T-helper 2 cell treated with Interferon-gamma antibody and Interleukin-4, amounts not matched to agents 100 ng/mL and 5 ng/mL, for 36 hours (primary cell): Measurements from ENCODE around the gene JPH4. TPM values are rescaled to one million over a fixed set of nuclear protein-coding genes. Genes with fewer than 3 reads are reported as not detected.
"Not testable (repeated sequence)": the region's sequence is repeated elsewhere in the genome, so short reads cannot be mapped to it uniquely, and the experiment has no call there.

Source experiments
- intact Hi-C: fragments of 100-400 bp; cut with micrococcal nuclease; formaldehyde crosslinking; loops from one replicate; pipeline ENCODE4 v1.15.1; 2023
- total RNA-seq: library from RNA; stranded (reverse); gene quantifications from 2 replicates; pipeline ENCODE4 v1.2.3, GENCODE V29; 2022

Gene JPH4
- total RNA-seq, 1 donor from 2014 or later, result not detected

DNA sequence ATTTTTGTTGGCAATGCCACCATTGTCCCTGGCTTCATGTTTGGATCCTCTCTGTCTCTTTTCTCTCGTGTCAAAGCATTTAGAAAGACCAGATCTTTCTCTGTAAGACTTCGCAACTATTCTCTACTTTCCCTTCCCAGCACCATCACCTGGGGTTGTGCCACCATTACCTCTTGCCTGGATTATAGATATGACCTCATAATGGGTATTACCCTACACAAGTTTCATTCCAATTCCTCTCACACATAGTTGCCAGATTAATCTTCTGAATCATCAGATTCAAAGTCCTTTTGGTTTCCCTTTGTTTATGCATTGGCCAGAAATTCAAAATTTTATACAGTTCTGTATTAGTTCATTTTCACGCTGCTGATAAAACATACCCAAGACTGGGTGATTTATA lies 30.4 kb upstream of the JPH4 start:
- intact Hi-C loops, result no loop called here

DNA sequence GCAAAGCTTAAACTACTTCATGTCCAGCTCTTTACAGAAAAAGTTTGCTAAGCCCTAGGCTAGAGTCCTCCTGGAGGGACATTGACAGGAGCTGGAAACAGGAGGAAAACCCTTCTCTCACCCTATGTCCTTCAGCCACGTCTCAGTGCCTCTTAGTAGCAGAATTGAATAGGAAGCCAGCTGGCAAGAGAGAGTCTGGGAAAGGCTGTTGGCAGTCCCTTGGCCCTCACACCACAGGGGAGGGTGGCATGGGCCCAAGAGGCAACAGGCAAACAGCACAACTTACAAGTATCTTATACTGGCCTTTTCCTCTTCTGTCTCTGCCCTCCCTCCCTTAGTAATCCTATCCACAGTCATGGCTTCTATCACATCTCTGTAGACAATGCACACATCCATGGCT lies 29.9 kb upstream of the JPH4 start:
- intact Hi-C loops, result no loop called here

DNA sequence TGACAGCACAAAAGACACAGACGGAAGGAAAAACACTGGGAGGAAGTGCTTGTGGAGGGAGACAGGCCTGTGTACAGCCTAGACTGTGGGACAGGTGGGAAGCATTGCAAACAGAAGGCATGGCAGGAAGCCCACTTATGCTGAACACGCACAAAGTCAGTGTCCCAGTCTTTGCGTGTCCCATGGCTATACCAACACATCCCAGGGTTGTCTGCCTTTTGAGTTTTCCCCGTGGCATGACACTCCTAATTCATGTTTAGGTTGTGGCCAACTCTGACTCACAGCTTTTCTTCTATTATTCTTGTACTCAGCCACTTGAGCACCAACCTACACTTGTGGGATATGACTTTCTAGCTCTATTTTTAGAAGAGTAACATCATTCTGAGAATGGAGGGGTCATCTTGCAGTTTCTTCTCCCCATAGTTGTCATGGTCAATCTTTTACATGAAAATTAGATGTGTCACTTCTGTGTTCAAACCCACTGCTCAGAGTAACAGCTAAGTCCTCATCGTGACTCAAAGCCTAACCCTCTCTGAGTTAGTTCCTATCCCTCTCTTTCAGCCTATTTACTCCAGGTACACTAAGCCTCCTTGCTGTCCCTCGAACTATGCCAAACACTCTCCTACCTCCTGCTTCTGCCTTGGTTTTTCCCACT lies 27.5 kb upstream of the JPH4 start:
- intact Hi-C loops, result no loop called here

DNA sequence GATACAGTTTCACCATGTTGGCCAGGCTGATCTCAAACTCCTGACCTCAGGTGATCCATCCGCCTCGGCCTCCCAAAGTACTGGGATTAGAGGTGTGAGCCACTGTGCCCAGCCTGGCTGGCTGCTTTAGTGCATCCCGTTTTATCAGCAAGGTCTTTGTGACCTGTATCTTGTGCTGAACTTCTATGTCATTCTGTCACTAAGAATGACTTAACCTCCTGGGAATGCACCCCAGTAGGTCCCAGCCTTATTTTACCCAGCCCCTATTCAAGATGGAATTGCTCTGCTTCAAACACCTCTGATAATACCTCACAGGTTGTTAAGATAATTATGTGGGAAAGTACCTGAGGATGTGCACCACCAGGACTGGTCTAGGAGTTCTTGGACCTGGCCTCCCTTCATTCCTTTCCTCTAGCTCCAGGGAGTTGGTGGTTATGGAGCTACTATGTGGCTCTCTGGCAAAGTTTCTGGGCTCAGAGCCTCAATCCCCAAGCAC lies 26.1 kb upstream of the JPH4 start:
- intact Hi-C loops, result no loop called here

DNA sequence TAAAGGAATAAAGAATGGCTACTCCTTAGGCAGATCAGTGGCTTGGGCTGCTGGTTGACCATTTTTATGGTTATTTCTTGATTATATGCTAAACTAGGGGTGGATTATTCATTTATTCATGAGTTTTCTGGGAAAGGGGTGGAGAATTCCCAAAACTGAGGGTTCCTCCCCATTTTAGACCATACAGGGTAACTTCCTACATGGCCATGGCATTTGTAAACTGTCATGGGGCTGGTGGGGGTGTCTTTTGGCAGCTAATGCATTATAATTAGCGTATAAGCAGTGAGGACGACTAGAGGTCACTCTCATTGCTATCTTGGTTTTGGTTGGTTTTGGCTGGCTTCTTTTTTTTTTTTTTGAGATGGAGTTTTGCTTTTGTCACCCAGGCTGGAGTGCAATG lies 25.6 kb upstream of the JPH4 start:
- intact Hi-C loops, result no loop called here

DNA sequence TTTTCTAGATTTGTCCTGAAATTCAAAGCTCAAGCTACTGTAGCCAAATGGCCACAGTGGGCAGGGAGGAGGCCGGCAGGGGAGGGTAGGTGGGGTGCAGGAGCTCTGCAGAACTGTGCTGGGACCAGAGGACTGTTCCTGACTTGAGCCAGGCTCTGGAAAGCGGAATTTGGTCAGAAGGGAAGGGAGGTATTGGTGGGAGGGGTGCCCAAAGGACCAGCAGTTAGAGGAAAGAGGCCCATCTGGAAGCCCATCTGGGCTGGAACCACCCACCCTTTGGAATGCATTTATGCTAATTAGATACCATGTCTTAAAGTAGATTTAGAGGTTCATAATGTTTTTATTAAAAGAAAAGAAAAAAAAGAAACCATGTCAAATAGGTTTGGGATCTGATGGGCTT lies 24.5 kb upstream of the JPH4 start:
- intact Hi-C loops, result no loop called here

DNA sequence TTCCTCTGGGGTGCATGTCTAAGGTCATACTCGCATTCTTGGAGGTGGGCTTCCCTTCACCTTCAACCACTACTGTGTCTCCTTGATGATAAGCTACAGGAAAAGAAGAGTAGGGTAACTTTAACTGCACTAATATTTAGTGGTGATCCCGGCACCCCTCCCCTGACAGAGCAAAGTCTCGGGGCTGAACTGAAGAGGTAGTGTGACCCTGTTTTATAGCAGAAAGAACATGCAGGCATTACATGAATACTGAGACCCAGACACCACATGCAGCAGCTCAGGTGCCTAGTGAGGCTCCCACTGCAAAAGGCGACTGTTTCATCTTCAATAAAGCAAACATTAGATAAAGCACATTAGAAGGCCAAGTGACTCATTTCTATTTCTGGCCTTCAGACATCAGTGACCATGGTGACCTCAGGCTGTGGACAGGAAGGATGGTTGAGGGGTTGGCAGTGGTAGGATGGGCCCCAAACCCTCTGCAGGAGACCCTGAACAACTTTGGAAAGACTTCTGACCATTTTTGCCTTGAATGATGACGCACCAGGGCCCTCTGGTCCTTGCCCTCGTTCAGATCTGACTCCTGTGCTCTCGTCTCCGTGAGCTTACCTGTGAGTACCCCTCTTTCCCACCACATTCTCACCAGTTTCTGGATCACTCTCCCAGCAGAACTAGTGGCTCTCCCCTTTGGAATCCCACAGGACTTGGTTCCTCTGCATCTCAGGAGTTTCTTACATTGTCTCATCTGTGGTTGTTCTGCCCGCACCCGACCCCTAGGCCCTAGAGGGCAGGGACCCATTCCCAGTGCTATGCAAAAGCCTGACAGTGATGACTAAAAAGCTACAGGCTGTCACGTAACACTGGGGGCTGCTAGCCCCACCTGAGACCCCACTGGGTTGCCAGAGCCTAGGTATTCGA lies 23.8 kb upstream of the JPH4 start:
- intact Hi-C loops, result no loop called here

DNA sequence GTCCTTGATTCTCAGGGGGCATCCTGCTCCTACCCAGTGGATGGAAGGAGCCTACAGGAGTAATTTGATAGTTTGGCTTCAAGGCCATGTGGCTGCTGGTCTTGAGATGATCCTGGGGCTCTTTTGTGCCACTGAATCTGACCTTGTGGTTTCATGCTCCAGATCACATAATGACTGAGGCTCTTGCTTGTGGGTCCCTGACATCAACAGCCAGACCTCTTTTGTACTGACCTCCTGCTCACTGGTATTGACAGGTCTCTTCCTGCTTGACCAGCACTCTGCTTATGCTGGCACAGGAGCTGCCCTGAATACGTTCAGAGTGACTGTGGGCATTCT lies 23.2 kb upstream of the JPH4 start:
- intact Hi-C loops, result no loop called here

DNA sequence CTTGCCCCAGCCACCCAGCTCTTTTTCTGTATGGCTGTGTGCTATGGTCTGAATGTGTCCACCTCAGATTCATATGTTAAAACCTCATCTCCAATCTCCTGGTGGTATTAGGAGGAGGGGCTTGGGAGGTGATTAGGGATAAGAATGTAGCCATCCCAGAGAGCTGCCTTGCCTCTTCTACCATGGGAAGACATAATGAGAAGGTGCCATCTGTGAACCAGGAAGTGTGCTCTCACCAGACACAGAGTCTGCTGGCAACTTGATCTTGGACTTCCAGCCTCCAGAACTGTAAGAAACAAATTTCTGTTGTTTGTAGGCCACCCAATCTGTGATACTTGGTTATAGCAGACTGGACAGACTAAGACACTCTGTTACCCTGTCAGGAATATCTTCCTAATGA lies 22.8 kb upstream of the JPH4 start:
- intact Hi-C loops, result no loop called here

DNA sequence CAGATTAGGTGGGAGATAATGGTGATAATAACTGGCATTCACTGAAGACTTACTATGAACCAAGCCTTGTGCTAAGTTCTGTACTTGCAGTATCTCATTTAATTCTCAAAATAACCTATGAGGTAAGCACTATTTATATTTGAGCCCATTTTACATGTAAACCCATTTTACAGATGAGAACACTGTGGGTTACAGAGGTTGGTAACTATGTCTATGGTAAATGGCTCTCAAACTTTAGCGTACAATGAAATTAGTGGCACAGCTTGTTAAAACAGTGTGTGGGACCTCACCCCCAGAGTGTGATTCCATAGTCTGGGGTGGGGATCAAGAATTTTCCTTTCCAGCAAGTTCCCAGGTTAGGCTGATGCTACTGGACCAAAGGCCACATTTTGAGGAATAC lies 22.2 kb upstream of the JPH4 start:
- intact Hi-C loops, result no loop called here

DNA sequence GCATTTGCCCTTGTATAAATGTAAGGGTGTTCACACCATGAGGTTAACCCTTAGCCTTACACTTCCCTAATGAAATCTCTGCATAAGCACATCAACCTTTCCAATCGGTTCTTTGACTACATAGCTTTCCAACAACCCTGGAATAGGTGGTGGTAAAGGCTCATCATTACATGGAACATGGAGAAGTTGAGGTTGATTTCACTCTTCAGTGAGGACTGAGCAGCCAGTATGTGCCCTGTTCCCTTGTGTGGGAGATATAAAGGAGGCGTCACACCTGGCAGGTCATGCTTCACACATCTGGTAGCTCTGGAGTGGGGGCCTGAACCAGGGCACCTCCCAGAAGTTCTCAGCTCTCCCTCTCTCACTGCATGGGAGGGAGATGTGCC lies 21.7 kb upstream of the JPH4 start:
- intact Hi-C loops, result no loop called here

DNA sequence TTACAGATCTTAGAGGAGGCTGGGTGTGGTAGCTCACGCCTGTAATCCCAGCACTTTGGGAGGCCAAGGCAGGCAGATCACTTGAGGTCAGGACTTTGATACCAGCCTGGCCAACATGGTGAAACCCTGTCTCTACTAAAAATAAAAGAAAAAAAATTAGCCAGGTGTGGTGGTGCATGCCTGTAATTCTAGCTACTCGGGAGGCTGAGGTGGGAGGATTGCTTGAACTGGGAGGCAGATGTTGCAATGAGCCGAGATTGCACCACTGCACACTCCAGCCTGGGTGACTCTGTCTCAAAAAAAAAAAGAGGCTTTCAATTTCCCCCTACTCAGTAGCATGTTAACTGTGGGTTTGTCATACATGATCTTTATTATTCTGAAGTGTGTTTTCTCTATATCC lies 15.6 kb upstream of the JPH4 start:
- intact Hi-C loops, result not testable (repeated sequence)

DNA sequence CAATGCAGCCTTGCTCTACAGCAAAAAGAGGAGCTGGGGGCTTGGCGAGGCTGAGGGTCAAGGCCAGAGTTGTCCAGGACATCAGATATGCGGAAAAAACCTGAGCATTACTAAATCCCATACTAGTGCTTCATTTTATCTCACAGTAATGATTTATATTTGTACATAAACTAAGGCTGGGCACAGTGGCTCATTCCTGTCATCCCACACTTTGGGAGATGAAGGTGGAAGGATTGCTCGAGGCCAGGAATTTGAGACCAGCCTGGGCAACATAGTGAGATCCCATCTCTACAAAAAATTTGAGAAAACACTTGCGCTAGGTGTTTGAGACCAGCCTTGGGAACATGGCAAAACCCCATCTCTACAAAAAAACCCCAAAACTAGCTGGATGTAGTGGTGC lies 11.6 kb upstream of the JPH4 start:
- intact Hi-C loops, result no loop called here

DNA sequence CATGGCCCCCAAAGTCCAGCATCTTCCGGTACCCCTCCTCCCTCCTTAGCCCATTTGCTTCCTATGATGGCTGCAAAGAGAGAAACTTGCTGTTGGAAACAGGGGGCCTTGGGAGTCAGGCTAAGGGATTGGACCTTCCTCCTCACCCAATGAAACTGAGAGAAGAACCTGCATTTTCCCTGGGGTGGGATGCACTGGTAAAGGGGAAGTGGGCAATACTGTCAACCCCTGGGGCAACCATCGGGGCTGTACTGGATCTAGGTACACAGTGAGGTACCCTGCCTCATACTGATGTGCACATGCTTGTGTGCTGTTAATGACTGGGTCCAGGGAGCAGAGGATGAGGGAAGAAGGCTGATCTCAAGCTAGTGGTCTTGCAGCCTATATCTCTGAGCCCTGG lies 11.0 kb upstream of the JPH4 start:
- intact Hi-C loops, result loop anchor here (1.0 to 5.0 kb wide), 3 partner anchors 43 to 364 kb away; partner anchors contain the start of gene DHRS4

DNA sequence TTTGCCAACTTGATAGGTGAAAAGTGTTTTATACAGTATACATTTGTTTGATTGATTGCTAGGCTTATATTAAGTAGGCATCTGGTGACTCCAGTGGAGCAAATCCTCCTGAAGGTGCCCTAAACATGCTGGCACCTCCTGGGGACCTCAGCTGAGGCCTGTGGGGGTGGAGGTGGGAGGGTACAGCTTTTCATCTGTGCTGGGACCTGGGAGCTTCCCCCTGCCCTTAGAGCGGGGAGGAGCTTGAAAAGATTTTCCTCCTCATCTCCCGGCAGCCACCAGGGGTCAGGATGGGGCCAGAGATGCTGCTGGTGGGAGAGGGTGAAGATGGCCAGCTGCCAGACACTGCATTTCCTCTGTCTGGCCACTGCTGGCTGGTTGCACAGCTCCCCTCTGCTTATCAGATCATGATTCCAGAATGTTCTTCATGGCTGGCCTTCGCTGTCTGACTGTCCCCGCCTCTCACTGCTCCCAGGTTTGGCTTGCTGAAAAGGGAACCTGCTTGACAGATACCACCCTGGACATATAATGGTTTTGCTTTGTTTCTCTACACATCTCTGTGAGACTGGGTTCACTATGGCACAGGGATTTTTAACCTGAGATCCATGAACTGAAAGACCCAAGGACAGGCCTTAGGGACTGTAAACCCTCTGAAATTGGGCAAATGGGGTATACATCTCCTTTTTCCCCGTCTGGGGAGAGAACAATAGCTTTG lies 10.5 kb upstream of the JPH4 start:
- intact Hi-C loops, result loop anchor here (1.0 to 5.0 kb wide), 3 partner anchors 43 to 364 kb away; partner anchors contain the start of gene DHRS4

DNA sequence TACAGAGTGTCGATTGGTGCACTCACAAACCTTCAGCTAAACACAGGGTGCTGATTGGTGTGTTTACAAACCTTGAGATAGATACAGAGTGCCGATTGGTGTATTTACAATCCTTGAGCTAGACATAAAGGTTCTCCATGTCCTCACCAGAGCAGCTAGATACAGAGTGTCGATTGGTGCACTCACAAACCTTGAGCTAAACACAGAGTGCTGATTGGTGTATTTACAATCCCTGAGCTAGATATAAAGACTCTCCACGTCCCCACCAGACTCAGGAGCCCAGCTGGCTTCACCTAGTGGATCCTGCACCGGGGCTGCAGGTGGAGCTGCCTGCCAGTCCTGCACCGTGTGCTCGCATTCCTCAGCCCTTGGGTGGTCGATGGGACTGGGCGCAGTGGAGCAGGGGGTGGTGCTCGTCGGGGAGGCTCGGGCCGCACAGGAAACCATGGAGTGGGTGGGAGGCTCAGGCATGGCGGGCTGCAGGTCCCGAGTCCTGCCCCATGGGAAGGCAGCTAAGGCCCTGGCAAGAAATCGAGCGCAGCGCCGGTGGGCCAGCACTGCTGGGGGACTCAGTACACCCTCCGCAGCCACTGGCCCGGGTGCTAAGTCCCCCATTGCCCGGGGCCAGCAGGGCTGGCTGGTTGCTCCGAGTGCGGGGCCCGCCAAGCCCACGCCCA lies 6.1 kb upstream of the JPH4 start:
- intact Hi-C loops, result loop anchor here (5.0 kb wide), 1 partner anchor 48 kb away; no protein-coding TSS in a partner anchor

DNA sequence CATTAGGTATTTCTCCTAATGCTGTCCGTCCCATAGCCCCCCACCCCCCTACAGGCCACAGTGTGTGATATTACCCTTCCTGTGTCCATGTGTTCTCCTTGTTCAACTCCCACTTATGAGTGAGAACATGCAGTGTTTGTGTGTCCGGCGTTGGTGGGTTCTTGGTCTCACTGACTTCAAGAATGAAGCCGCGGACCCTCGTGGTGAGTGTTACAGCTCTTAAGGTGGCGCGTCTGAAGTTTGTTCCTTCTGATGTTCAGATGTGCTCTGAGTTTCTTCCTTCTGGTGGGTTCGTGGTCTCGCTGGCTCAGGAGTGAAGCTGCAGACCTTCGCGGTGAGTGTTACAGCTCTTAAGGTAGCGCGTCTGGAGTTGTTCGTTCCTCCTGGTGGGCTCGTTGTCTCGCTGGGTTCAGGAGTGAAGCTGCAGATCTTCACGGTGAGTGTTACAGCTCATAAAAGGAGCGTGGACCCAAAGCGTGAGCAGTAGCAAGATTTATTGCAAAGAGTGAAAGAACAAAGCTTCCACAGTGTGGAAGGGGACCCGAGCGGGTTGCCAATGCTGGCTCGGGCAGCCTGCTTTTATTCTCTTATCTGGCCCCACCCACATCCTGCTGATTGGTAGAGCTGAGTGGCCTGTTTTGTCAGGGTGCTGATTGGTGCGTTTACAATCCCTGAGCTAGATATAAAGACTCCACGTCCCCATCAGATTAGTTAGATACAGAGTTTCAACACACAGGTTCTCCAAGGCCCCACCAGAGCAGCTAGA lies 5.4 kb upstream of the JPH4 start:
- intact Hi-C loops, result not testable (repeated sequence)

DNA sequence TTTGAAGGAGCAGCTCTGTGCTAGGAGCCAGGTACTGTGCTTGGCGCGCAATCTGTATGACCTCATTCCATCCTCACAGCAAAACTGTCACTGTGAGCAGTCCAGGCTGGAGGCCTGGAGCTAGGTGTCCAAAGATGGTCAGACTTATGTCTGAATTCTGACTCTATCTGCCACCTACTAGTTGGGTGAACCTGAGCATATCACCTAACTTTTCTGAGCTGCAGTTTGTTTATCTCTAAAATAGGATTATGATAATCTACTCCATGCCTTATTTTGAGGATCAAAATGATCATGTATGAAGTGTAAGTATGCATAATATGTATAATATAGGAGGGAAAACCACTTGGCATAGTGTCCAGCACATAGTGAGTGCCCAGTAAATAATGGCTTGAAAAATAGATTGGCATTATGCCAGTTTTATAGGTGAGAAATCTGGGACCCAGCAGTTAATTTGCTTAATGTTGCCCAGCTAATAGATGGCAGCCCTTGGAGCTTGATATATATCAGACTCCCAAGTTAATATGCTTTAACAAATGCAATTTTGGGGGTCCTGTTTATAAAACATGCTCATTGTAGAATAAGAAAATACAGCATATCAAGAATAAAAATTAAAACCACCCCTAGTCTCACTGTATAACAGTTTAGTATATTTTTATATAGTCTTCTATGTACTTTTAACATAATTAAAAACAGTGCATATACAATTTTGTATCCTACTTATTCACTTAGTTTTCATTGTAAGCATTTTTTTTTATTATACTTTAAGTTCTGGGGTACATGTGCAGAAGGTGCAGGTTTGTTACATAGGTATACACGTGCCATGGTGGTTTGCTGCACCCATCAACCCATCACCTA lies 4.5 kb upstream of the JPH4 start:
- intact Hi-C loops, result no loop called here

DNA sequence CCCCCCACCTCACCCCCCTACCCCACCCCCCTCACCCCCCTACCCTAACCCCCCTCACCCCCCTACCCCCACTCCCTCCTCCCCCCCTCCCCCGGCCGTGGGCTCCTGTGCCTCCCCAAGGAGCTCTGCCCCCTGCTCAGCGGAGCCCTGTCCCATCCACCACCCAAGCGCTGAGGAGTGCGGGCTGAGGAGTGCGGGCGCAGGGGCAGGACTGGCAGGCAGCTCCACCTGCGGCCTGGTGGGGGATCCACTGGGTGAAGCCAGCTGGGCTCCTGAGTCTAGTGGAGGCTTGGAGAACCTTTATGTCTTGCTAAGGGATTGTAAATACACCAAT lies 2.3 kb upstream of the JPH4 start:
- intact Hi-C loops, result no loop called here
